Breast epithelium (tissue), 4 donors: ENCODE results near the gene CCDC85B. TPM values are rescaled to one million over a fixed set of nuclear protein-coding genes. Genes with fewer than 3 reads are reported as not detected.
A peak's percentile ranks its signal among the peaks of the same experiment; 100 is the strongest.
"Not testable (repeated sequence)": the region's sequence is repeated elsewhere in the genome, so short reads cannot be mapped to it uniquely, and the experiment has no call there.

ENCODE experiments used
- DNase-seq, 2 donors: peaks; one replicate each; pipeline ENCODE4 v3.0.0-alpha.2; 2019; ENCODE audit warnings: low spot score in 2 of 2
- H3K27ac ChIP-seq, 2 donors: fragments of 200-600 bp; sonication (generic) in 1 of 2; one replicate each; pipeline ENCODE4 v1.5.1; 2016 to 2019; ENCODE audit warnings: mild to moderate bottlenecking in 1 of 2
- H3K27me3 ChIP-seq, 2 donors: fragments of 200-600 bp; sonication (generic) in 1 of 2; one replicate each; pipeline versions ENCODE4 v1.5.1 to v1.6.0; 2017 to 2019; ENCODE audit warnings: control low read depth in 1 of 2, mild to moderate bottlenecking in 1 of 2
- H3K36me3 ChIP-seq: fragments of 200-600 bp; one replicate; pipeline ENCODE4 v1.5.1; 2019
- H3K4me1 ChIP-seq, 2 donors: fragments of 200-600 bp; sonication (generic); one replicate each; pipeline ENCODE4 v1.5.1; 2016 to 2019; ENCODE audit warnings: control low read depth in 1 of 2
- H3K4me3 ChIP-seq, 3 donors: fragments of 200-600 bp; sonication (generic); 1 replicate in 2 of 3; 2 replicates in 1 of 3; pipeline ENCODE4 v1.5.1; 2016 to 2019; ENCODE audit warnings: mild to moderate bottlenecking in 3 of 3, moderate library complexity in 2 of 3
- H3K9me3 ChIP-seq, 2 donors: fragments of 200-600 bp; sonication (generic) in 1 of 2; one replicate each; pipeline ENCODE4 v1.5.1; 2016 to 2019; ENCODE audit warnings: control low read depth in 1 of 2
- POLR2A ChIP-seq: fragments of 450-650 bp; IDR thresholded peaks from one replicate; pipeline ENCODE4 v1.6.1; 2016; ENCODE audit warnings: antibody characterized with exemption, mild to moderate bottlenecking, moderate library complexity
- POLR2AphosphoS5 ChIP-seq, 3 donors: sonication (generic); formaldehyde crosslinking; IDR thresholded peaks; one replicate each; pipeline ENCODE4 v1.6.1; 2017; ENCODE audit warnings: antibody characterized with exemption in 3 of 3
- intact Hi-C: fragments of 100-400 bp; cut with DNase I; formaldehyde crosslinking; loops from one replicate; pipeline ENCODE4 v1.15.1; 2023; ENCODE audit warnings: low total_unique reads
- total RNA-seq, 3 donors: library from RNA; depleted of rRNA; stranded (reverse); fragments of >200 nt; gene quantifications; one replicate each; pipeline ENCODE4 v1.1.0, GENCODE V29; 2016
- TF ChIP-seq, protein P1 (sequence below), 3 donors: fragments of 450-650 bp; IDR thresholded peaks; one replicate each; pipeline ENCODE4 v1.5.1; 2016 to 2017; ENCODE audit warnings: antibody characterized with exemption in 3 of 3, mild to moderate bottlenecking in 3 of 3, moderate library complexity in 3 of 3

CCDC85B gene
- total RNA-seq, 3 donors from 2014 or later = 30.3 to 91.1 (median 41.9) TPM

GRCh38 chr11:65891219-65892136 lies 1.0 kb downstream of the CCDC85B start:
- DNase-seq = no peak
- Histone ChIP-seq H3K27me3 (no peaks in the 10 kb centered on the region), H3K36me3 (no peaks in the 10 kb centered on the region), H3K9me3 (no peaks in the 10 kb centered on the region), H3K27ac (peak overlapping the region; percentile 94 to 99), H3K4me1 (peaks cover 23 to 25% of the 10 kb centered on the region in 2 donors), H3K4me3 (peak overlapping the region; percentile 67 to 92 (median 81))
- no peak for TF ChIP-seq POLR2A
- no peak for TF ChIP-seq POLR2AphosphoS5 (IDR thresholded peaks at IDR 0.05)
- intact Hi-C loops = no loop called here

GRCh38 chr11:65892137-65892540 lies 1.7 kb downstream of the CCDC85B start:
- peak overlapping the region; percentile 94 to 99 for H3K27ac ChIP-seq
- intact Hi-C loops, H3K27me3 ChIP-seq, DNase-seq, H3K9me3 ChIP-seq, H3K36me3 ChIP-seq: not testable (repeated sequence)
- H3K4me3 ChIP-seq = peak overlapping the region; percentile 67 to 92 (median 81)
- H3K4me1 ChIP-seq = peaks cover 21 to 25% of the 10 kb centered on the region in 2 donors

DNA sequence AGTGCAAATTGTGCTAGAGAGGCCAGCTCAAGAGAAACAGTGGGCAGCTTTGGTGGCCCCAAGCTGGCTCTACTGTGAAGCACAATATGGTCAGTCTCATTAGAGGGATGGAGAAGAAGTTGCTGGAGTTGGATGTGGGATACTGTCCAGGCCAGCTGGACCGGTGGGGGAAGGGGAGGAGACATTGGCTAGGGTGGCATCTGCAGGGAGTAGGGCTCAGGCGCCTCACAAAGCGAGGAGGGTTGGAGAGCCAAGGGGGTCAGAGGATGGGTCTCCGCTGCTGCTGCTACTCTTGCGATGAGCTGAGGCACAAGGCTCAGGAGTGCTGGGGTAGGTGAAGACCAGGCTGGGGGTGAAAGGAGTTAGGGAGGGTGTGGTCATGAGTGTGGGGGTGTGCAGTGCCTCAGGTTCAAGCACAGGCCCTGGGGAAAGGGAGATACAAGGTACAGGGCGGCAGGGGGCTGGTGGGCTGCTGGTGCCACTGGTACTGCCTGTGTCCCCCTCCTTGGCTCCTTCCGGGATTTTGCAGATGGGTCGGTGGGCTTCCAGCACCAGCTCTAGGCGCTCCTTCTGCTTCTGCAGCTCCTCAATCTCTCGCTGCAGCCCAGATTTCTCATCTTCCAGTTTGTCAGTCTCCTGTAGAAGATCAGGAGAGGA lies 2.3 kb downstream of the CCDC85B start:
- Histone ChIP-seq H3K36me3 (no peaks in the 10 kb centered on the region), H3K27ac (peak overlapping the region in 1 of 2 donors; percentile 99), H3K9me3 (no peaks in the 10 kb centered on the region), H3K4me1 (peaks cover 14 to 21% of the 10 kb centered on the region in 2 donors), H3K4me3 (peak overlapping the region in 1 of 3 donors; percentile 92), H3K27me3 (no peaks in the 10 kb centered on the region)
- DNase-seq = no peak
- TF ChIP-seq POLR2AphosphoS5 (IDR thresholded peaks at IDR 0.05) (no peak), POLR2A (no peak)
- TF ChIP-seq, protein P1, sequence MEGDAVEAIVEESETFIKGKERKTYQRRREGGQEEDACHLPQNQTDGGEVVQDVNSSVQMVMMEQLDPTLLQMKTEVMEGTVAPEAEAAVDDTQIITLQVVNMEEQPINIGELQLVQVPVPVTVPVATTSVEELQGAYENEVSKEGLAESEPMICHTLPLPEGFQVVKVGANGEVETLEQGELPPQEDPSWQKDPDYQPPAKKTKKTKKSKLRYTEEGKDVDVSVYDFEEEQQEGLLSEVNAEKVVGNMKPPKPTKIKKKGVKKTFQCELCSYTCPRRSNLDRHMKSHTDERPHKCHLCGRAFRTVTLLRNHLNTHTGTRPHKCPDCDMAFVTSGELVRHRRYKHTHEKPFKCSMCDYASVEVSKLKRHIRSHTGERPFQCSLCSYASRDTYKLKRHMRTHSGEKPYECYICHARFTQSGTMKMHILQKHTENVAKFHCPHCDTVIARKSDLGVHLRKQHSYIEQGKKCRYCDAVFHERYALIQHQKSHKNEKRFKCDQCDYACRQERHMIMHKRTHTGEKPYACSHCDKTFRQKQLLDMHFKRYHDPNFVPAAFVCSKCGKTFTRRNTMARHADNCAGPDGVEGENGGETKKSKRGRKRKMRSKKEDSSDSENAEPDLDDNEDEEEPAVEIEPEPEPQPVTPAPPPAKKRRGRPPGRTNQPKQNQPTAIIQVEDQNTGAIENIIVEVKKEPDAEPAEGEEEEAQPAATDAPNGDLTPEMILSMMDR (IDR thresholded peaks at IDR 0.05) = no peak
- intact Hi-C loops = no loop called here

DNA sequence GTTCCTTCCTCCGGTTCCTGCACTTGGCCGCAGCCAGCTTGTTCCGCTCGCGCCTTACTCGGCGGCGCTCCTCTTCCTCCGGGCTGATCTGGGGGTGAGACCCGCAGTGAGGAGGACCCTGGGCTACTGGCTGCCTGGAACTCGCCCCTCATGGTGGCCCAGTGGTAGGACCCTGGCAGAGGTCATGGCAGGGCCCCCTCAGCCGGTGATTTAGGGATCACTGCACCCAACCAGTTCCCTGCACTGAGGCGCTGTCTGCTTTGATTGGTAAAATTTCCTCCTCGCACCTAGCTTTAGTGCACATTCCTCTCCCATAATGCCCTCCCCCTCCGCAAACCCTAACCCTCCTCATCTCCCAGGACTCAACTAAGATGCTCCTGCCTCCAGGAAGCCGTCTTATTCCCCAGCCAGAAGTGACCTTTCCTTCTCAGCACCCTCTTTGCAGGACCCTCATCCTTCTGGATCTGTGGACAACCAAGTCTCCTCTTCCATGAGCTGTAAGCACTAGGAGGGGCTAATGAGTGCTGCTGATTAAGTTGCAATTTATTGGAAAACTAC lies 3.6 kb downstream of the CCDC85B start:
- Histone ChIP-seq H3K4me3 (peak overlapping the region in 2 of 3 donors; percentile 3 to 92), H3K27ac (peak overlapping the region; percentile 64 to 99), H3K4me1 (peaks cover 12 to 20% of the 10 kb centered on the region in 2 donors), H3K27me3 (peaks cover 0 to under 1% of the 10 kb centered on the region in 2 donors), H3K9me3 (no peaks in the 10 kb centered on the region), H3K36me3 (no peaks in the 10 kb centered on the region)
- DNase-seq = no peak
- intact Hi-C loops = no loop called here
- TF ChIP-seq POLR2A (no peak), POLR2AphosphoS5 (IDR thresholded peaks at IDR 0.05) (no peak)
- TF ChIP-seq, protein P1 (IDR thresholded peaks at IDR 0.05) = no peak

DNA sequence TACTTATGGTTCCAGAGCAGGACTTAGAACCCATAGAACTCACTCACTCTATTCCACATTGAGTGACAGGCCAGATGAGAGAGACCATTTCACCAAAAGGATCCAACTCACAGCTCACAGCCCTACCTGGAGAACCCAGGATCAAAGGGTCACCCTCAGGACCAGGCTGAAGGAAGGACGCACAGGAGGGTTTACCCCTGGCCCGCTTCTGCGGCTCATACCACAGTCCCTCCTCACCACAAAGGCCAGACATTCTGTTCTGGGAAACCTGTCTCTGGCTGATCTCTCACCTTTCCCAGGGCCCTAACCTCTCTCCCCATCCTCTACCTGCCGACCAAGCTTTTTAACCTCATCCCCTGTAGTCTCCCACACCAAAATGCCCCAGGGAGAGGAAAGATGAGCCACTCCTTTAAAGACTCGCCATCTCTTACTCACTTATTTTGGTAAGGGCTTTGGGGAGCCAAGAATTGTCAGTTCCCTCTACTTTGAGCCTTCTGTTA lies 5.1 kb downstream of the CCDC85B start:
- peaks cover 0 to 8% of the 10 kb centered on the region in 2 donors for H3K27me3 ChIP-seq
- H3K9me3 ChIP-seq = no peaks in the 10 kb centered on the region
- intact Hi-C loops = no loop called here
- H3K4me1 ChIP-seq = peaks cover 12 to 22% of the 10 kb centered on the region in 2 donors
- H3K4me3 ChIP-seq = no peak overlapping the region
- no peak overlapping the region for H3K27ac ChIP-seq
- TF ChIP-seq POLR2AphosphoS5 (IDR thresholded peaks at IDR 0.05) = no peak
- TF ChIP-seq, protein P1 (IDR thresholded peaks at IDR 0.05) = no peak
- TF ChIP-seq POLR2A = no peak
- DNase-seq = no peak
- H3K36me3 ChIP-seq = no peaks in the 10 kb centered on the region
